ENCODE measurements around the gene RNU4-1.

DNA sequence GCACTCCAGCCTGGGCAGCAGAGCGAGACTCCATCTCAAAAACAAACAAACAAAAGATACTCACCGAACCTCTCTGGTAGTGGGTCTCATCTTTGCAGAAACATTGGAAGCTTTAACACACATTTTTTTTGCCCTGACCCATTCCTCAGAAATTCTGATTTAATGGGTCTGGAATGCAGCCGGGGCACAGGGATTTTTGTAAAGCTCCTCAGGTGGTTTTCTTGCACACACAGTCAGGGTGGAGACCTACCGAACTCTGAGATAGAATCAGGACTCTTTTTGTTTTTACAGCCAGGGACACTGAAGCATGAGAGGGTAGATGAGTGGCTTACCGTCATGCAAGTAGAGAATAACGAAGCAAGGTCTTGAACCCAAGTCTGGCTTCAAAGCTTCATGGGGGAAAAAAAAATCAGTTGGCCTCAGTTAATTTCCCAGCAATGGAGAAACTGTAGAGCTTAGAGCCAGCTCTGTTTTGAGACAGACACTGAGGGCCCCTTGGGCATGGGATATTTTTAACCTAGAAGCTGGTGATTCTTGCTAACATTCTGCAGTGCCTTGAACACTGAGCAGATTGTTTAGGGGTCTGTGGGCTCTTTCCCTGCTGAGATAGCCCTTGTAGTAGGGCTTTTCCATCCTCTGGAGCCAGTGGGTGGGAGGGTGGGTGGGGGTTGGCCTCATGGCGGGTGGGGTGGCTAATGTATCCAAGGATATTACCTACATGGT, 6.1 kb downstream of the RNU4-1 start:
- TF ChIP-seq JUN (IDR thresholded peaks at IDR 0.05; ENCODE audit: borderline replicate concordance, insufficient read depth, insufficient read length, low read depth) (no peak), CTCF (IDR thresholded peaks at IDR 0.05; ENCODE audit: extremely low read depth in 1 of 2, insufficient read depth in 1 of 2, low read depth in 1 of 2, low read length in 2 of 2) (no peak), EZH2 (IDR thresholded peaks at IDR 0.05; ENCODE audit: borderline replicate concordance, low read depth, low read length, severe bottlenecking) (no peak), POLR2A (IDR thresholded peaks at IDR 0.05; ENCODE audit: low read depth, low read length) (no peak), POLR2AphosphoS5 (IDR thresholded peaks at IDR 0.05; ENCODE audit: insufficient read depth, low read depth, low read length) (no peak), MYC (IDR thresholded peaks at IDR 0.05; ENCODE audit: low read depth, low read length) (no peak), FOS (IDR thresholded peaks at IDR 0.05; ENCODE audit: borderline replicate concordance, insufficient read depth, low read length) (no peak), GATA2 (IDR thresholded peaks at IDR 0.05; ENCODE audit: insufficient read depth, insufficient read length, low read depth, low read length) (no peak)
- TF ChIP-seq, protein P1, sequence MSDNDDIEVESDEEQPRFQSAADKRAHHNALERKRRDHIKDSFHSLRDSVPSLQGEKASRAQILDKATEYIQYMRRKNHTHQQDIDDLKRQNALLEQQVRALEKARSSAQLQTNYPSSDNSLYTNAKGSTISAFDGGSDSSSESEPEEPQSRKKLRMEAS (IDR thresholded peaks at IDR 0.05; ENCODE audit: insufficient read depth, insufficient read length) = no peak
